HG02642 (cell line): Measurements from ENCODE around the gene CCM2.
"Not testable (repeated sequence)": the region's sequence is repeated elsewhere in the genome, so short reads cannot be mapped to it uniquely, and the experiment has no call there.

Source experiments
- ATAC-seq: cut with Tn5 transposase; IDR thresholded peaks from one replicate; pipeline ENCODE4 v1.9.1; 2021; ENCODE audit warnings: mild to moderate bottlenecking; ENCODE audit not compliant: unreplicated experiment, poor library complexity

The CCM2 gene

DNA sequence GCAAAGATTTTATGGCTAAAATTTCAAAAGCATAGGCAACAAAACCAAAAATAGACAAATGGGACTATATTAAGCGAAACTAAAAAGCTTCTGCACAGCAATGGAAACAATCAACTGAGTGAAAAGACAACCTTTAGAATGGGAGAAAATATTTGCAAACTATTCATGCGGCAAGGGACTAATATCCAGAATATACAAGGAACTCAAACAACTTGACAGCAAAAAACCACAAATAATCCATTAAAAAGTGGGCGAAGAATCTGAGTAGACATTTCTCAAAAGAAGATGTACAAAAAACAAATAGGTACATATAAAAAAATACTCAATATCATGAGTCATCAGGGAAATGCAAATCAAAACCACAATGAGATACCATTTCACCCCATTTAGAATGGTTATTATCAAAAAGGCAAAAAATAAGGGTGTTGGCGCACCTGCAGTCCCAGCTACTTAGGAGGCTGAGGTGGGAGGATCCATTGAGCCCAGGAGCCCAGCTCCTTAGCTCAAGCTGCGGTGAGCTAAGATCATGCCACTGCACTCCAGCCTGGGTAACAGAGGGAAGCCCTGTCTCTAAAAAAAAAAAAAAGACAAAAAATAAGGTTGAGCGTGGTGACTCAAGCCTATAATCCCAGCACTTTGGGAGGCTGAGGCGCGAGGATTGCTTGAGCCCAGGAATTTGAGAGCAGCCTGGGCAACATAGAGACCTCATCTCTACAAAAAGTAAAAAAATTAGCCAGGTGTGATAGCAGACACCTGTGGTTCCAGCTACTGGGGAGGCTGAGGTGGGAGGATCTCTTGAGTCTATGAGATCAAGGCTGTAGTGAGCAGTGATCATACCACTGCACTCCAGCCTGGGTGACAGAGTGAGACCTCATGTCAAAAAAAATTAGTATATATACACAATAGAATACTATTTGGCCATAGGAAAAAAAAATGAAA, 4.2 kb upstream of the CCM2 start:
- ATAC-seq = peak; percentile 19

GRCh38 chr7:44998153-44998871, 1.7 kb upstream of the CCM2 start:
- ATAC-seq = no peak

GRCh38 chr7:44999245-45000092, 532 bp upstream of the CCM2 start:
- peak; percentile 79 for ATAC-seq

- ATAC-seq = peak; percentile 22
Observed at GRCh38 chr7:45001138-45001694, 1.2 kb downstream of the CCM2 start.

- ATAC-seq = no peak
Observed at GRCh38 chr7:45001826-45002225, 1.8 kb downstream of the CCM2 start.

GRCh38 chr7:45003789-45004188, 3.8 kb downstream of the CCM2 start:
- no peak for ATAC-seq

- no peak for ATAC-seq
Observed at GRCh38 chr7:45007106-45007505, 7.1 kb downstream of the CCM2 start.

- ATAC-seq = peak; percentile 75
Observed at GRCh38 chr7:45007571-45008328, 7.7 kb downstream of the CCM2 start.

GRCh38 chr7:45013465-45013967, 13.5 kb downstream of the CCM2 start:
- no peak for ATAC-seq

GRCh38 chr7:45015313-45015712, 15.3 kb downstream of the CCM2 start:
- no peak for ATAC-seq

- no peak for ATAC-seq
Observed at GRCh38 chr7:45017253-45017652, 17.3 kb downstream of the CCM2 start.

DNA sequence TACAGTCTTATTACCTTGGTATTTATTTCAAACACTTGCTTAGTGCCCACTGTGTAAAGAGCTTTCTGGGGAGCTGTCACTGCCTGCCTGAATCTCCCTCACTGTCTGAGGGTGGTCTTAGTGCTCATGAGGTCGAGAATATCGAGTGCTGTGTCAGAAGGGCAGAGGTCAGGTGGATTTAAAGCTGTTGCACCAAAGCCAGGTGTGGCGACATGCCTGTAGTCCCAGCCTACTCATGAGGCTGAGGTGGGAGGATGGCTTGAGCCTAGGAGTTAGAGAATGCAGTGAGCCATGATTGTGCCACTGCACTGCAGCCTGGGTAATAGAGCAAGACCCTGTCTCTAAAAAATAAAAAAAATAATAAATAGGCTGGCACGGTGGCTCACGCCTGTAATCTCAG, 20.9 kb downstream of the CCM2 start:
- ATAC-seq = no peak

- ATAC-seq = peak; percentile 61
Observed at GRCh38 chr7:45021604-45022296, 21.7 kb downstream of the CCM2 start.

DNA sequence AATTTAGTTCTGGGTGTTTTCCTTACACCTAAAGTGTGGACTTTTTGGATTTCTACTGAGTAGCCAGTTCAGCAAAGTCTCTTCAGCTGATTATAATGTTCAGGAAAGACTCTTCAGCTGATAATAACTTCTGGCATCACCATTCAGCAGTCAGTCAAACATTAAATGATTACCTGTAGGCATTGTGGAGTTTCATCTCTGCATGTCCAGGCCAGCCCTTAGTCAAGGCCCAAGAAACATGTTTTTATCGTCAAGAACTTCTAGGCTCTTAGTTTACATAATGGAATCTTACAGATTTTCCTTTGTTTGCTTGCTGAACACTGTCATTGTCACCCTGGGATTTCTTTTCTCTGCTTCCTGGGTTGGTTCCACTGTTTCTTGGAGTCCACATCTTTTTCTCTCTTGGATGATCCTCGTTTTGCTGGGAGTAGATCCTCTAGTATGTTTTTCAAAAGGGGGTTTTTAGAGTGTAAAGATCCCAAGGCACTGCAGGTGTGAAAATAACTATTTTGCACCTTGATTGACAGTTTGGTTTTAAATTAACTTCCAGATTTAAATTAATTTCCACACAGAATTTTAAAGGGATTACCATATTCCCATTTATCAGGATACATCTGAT, 24.2 kb downstream of the CCM2 start:
- ATAC-seq = no peak

GRCh38 chr7:45025473-45025872, 25.5 kb downstream of the CCM2 start:
- ATAC-seq = not testable (repeated sequence)

DNA sequence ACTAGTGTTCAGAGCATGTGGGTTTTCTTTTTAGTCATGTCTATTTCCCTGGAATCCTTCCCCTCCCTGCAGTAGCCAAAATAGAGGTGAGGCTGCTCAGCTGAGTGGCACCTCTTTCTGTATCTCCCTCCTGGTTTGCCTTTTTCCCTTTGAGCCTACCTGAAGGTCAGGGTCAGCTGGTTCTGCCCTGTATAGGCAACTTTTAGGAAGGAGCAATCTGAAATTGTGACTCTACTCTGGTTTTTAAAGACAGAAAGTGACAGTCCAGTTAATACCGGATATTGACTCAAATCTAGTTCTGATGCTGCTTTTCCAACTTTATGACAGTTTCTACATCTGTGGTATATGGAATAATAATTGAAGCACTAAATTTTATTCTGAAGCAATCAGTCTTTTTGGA, 26.0 kb downstream of the CCM2 start:
- ATAC-seq = no peak

- peak; percentile 39 for ATAC-seq
Observed at GRCh38 chr7:45026984-45027773, 27.2 kb downstream of the CCM2 start.

GRCh38 chr7:45027774-45028114, 27.7 kb downstream of the CCM2 start:
- peak; percentile 18 for ATAC-seq
